ENCODE results near the gene RIN1. TPM values are rescaled to one million over a fixed set of nuclear protein-coding genes. Genes with fewer than 3 reads are reported as not detected.

RIN1 gene
- total and polyA plus RNA-seq, 2 of the 13 experiments (the other 11 are each of a cell fraction or from before 2014, with no cell fraction given) = 2.4 to 4.1 TPM

- TF ChIP-seq ZNF558 (CRISPR knock-in tag; IDR thresholded peaks at IDR 0.05; ENCODE audit: borderline replicate concordance) (peak; percentile 79; the same call in 1 of the 2 replicates), MTA1 (CRISPR knock-in tag; IDR thresholded peaks at IDR 0.05; ENCODE audit: borderline replicate concordance) (peak; percentile 50; the same call in 1 of the 2 replicates), ZNF432 (CRISPR knock-in tag; IDR thresholded peaks at IDR 0.05; ENCODE audit: borderline replicate concordance) (no peak), ZNF530 (CRISPR knock-in tag; IDR thresholded peaks at IDR 0.05; ENCODE audit: low read depth) (no peak), FOXJ3 (CRISPR knock-in tag; IDR thresholded peaks at IDR 0.05; ENCODE audit: borderline replicate concordance) (no peak), ZNF552 (CRISPR knock-in tag; IDR thresholded peaks at IDR 0.05; ENCODE audit: borderline replicate concordance) (no peak), HNF4G (IDR thresholded peaks at IDR 0.05; ENCODE audit: borderline replicate concordance, low read depth, low read length) (no peak), HNF4G (CRISPR knock-in tag; IDR thresholded peaks at IDR 0.05; ENCODE audit: borderline replicate concordance, low read depth) (peak; percentile 19; the same call in 1 of the 2 replicates), NFYC (CRISPR knock-in tag; IDR thresholded peaks at IDR 0.05) (no peak), KAT2B (IDR thresholded peaks at IDR 0.05; ENCODE audit: borderline replicate concordance, low read depth, low read length) (no peak), FOXP4 (CRISPR knock-in tag; IDR thresholded peaks at IDR 0.05) (no peak), PAF1 (CRISPR knock-in tag; IDR thresholded peaks at IDR 0.05) (no peak), NFATC3 (CRISPR knock-in tag; IDR thresholded peaks at IDR 0.05) (no peak), CHD4 (IDR thresholded peaks at IDR 0.05; ENCODE audit: borderline replicate concordance, low read length) (no peak), SNAPC2 (CRISPR knock-in tag; IDR thresholded peaks at IDR 0.05) (no peak), TFDP2 (CRISPR knock-in tag; IDR thresholded peaks at IDR 0.05) (no peak), EZH2 (conservative IDR thresholded peaks at IDR 0.05; ENCODE audit: low read depth, low read length) (no peak), POGK (CRISPR knock-in tag; conservative IDR thresholded peaks at IDR 0.05) (peak; percentile 68), PPARG (CRISPR knock-in tag; conservative IDR thresholded peaks at IDR 0.05) (no peak), NFRKB (IDR thresholded peaks at IDR 0.05) (no peak), STAG1 (CRISPR knock-in tag; IDR thresholded peaks at IDR 0.05) (peak; percentile 95), ZNF570 (CRISPR knock-in tag; IDR thresholded peaks at IDR 0.05; ENCODE audit: borderline replicate concordance) (0 out of 2 replicates have a peak, but pooled peaks have one; percentile 46)
These were observed 24.2 kb downstream of the RIN1 start (continued) for GRCh38 chr11:66311965-66312548.

All from HepG2 (cell line).